Gastrocnemius medialis (tissue), 4 donors: ENCODE measurements around the gene SRSF1.

Experiments used
- CTCF ChIP-seq, 5 experiments: fragments of 450-650 bp in 3 of 5; fragments of 200-600 bp in 2 of 5; sonication (generic) in 2 of 5; IDR thresholded peaks in 4 of 5; conservative IDR thresholded peaks in 1 of 5; 1 replicate in 4 of 5; 2 replicates in 1 of 5; pipeline ENCODE4 v1.5.1; 2016 to 2019; ENCODE audit warnings: antibody characterized with exemption in 5 of 5, mild to moderate bottlenecking in 3 of 5, moderate library complexity in 3 of 5
- POLR2A ChIP-seq, 2 donors: fragments of 450-650 bp; IDR thresholded peaks; one replicate each; pipeline ENCODE4 v1.6.1; 2017; ENCODE audit warnings: antibody characterized with exemption in 2 of 2, mild to moderate bottlenecking in 2 of 2, moderate library complexity in 2 of 2

DNA sequence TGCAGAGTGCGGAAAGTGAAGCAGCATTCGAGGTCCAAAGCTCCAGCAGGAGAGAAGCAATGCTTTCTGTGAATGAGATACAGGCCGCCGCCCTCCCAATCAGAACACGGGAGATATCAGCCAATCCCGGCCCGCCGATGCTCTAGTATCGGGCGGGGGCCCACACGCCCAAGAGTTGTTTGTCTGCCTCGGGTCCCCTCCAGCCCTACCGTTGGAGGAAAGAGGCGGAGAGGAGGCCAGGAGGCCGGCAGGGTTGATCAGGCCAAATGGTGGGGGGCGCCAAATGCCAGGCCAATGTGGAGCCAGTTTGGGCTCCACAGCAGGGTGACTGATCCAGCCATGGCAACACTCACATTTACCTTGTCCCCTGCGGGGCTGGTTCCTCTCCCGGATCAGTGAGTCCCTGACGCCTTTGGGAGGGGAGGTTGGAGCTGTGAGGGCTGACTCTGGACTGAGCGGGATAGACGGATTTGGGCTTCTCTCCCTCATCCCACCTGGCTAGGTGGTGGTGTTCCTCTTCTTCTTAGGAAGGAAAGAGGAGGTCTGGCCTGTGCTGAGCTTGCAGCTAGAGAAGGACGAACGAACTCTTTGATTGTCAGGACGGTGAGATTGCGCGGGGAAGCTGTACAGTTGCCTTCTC is 41.4 kb downstream of the SRSF1 start:
- TF ChIP-seq CTCF (IDR thresholded peaks at IDR 0.05 in 4 of 5, conservative IDR thresholded peaks at IDR 0.05 in 1 of 5): no peak
- TF ChIP-seq POLR2A (IDR thresholded peaks at IDR 0.05): no peak
